ENCODE data around the gene MRPS18B.

Gene MRPS18B

DNA sequence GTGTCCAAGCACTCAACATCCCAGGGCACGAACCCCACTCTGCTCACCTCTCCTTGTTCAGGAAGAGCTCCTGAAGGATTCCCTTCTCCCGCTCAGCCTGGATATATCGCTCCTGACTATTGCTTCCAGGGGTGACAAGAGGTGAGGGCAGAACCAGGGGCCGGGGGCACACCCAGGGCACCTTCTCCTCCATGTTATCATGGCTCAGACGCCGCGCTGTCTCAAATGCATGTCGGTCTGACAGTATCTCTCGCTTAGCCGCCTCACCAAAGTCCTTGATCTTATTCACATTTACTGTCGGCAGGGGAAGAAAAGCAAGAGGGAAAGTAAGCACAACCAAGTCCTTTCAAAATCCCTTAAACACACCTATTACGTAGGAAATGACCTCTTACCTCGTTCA lies 13.7 kb upstream of the MRPS18B start:
- H3K27me3 ChIP-seq: no peaks in the 10 kb centered on the region
- peaks cover 8 to 17% of the 10 kb centered on the region in 2 experiments for H3K4me1 ChIP-seq (ENCODE audit: control insufficient read depth in 1 of 2, insufficient read depth in 1 of 2, low read depth in 1 of 2, low read length in 1 of 2)
- H3K27ac ChIP-seq: no peak overlapping the region
- TF ChIP-seq, protein P1, sequence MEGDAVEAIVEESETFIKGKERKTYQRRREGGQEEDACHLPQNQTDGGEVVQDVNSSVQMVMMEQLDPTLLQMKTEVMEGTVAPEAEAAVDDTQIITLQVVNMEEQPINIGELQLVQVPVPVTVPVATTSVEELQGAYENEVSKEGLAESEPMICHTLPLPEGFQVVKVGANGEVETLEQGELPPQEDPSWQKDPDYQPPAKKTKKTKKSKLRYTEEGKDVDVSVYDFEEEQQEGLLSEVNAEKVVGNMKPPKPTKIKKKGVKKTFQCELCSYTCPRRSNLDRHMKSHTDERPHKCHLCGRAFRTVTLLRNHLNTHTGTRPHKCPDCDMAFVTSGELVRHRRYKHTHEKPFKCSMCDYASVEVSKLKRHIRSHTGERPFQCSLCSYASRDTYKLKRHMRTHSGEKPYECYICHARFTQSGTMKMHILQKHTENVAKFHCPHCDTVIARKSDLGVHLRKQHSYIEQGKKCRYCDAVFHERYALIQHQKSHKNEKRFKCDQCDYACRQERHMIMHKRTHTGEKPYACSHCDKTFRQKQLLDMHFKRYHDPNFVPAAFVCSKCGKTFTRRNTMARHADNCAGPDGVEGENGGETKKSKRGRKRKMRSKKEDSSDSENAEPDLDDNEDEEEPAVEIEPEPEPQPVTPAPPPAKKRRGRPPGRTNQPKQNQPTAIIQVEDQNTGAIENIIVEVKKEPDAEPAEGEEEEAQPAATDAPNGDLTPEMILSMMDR (IDR thresholded peaks at IDR 0.05): no peak
- peaks cover 97% of the 10 kb centered on the region for H3K36me3 ChIP-seq
- no peaks in the 10 kb centered on the region for H3K9me3 ChIP-seq
- H3K4me3 ChIP-seq (ENCODE audit: low read depth in 1 of 2, low read length in 1 of 2): no peak overlapping the region

DNA sequence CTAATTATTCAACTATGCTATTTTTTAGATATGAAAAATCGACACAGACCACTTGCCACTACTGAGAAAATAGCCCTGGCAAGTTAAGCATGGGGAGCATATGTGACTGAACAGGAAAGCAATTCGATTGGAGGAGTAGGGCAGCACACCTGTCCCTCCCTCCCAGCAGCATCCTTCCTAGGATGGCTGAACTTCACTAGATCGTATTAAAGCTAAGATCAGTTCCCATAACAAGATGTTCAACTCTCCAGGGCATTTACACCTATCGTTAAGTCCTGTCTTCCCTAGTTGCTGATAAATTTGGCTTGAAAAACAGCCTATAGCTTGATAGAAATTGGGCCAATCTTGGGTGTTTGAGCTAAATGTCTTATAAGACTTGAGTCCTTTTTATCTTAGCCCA lies 7.6 kb upstream of the MRPS18B start:
- Histone ChIP-seq H3K36me3 (peaks cover 48% of the 10 kb centered on the region), H3K4me1 (ENCODE audit: control insufficient read depth in 1 of 2, insufficient read depth in 1 of 2, low read depth in 1 of 2, low read length in 1 of 2) (peaks cover 43 to 44% of the 10 kb centered on the region in 2 experiments), H3K4me3 (ENCODE audit: low read depth in 1 of 2, low read length in 1 of 2) (no peak overlapping the region), H3K9me3 (no peaks in the 10 kb centered on the region), H3K27me3 (no peaks in the 10 kb centered on the region), H3K27ac (peak overlapping the region; percentile 19)
- TF ChIP-seq, protein P1 (IDR thresholded peaks at IDR 0.05): no peak

DNA sequence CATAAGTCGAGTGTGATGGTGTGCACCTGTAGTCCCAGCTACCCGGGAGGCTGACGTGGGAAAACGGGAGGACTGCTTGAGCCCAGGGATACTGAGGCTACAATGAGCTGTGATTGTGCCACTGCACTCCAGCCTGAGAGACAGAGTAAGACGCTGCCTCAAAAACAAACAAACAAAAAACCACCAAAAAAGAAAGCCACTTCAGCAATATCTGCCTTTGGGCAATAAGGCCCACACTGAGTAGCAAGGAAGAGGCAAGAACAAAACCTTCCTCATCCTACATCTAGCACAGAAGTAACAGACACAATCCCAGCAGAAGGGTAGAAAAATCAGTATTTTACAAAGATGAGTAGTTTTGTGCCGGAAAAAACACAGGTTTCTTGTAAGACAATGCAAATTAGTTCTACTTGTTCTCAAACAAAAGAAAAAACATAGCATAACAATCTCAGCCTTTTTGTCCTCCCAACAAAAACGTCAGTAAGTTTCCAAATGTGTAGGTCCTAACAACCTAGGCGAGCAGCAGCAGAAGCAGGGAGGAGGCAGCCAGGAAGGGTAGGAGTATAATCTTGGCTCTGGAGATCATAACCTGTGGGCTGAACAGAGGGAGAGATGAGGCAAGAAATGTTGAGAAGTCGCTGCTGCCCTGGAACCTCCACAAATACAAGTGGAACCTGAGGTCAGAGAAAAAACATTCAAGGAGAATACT lies 6.3 kb upstream of the MRPS18B start:
- TF ChIP-seq, protein P1 (IDR thresholded peaks at IDR 0.05): no peak
- H3K4me1 ChIP-seq (ENCODE audit: control insufficient read depth in 1 of 2, insufficient read depth in 1 of 2, low read depth in 1 of 2, low read length in 1 of 2): peaks cover 42 to 45% of the 10 kb centered on the region in 2 experiments
- no peaks in the 10 kb centered on the region for H3K27me3 ChIP-seq
- peak overlapping the region; percentile 98 for H3K27ac ChIP-seq
- no peaks in the 10 kb centered on the region for H3K9me3 ChIP-seq
- no peak overlapping the region for H3K4me3 ChIP-seq (ENCODE audit: low read depth in 1 of 2, low read length in 1 of 2)
- H3K36me3 ChIP-seq: peaks cover 42% of the 10 kb centered on the region

DNA sequence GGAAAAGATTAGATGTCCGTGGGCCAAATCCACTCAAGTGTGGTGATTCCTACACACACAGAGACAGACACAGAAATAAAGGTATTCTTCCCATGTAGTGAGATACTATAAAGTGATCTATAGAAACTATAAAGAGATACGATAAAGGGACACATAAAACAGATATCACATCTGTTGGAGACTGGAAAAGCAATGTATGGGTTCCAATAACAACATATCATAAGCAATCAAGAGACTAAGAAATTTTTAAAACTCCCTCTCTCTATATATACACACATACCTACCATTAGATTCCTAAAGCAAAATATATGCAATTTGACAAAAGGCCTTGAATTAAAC lies 5.8 kb upstream of the MRPS18B start:
- Histone ChIP-seq H3K27me3 (no peaks in the 10 kb centered on the region), H3K4me1 (ENCODE audit: control insufficient read depth in 1 of 2, insufficient read depth in 1 of 2, low read depth in 1 of 2, low read length in 1 of 2) (peaks cover 37 to 40% of the 10 kb centered on the region in 2 experiments), H3K36me3 (peaks cover 42% of the 10 kb centered on the region), H3K27ac (peak overlapping the region; percentile 98), H3K4me3 (ENCODE audit: low read depth in 1 of 2, low read length in 1 of 2) (no peak overlapping the region), H3K9me3 (no peaks in the 10 kb centered on the region)
- TF ChIP-seq, protein P1 (IDR thresholded peaks at IDR 0.05): no peak

DNA sequence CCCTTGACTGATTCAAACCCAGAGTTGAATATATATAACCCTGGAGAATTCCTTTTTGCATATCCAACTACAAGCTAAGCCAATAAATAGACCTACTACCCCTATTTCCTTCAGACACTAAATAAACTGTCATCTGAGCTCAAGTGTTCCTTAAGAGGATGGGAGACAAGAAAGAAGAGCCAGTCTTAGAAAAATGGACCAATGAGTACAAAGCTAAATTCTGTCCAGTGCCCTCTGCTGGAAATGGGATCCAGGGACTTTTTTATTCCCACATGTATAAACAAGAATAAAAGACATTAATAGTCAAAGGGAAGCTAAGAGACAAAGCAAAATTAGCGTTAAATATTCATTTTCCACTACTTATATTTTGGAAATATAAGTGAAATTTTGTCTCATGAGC lies 5.4 kb upstream of the MRPS18B start:
- Histone ChIP-seq H3K27ac (peak overlapping the region; percentile 98), H3K36me3 (peaks cover 41% of the 10 kb centered on the region), H3K27me3 (no peaks in the 10 kb centered on the region), H3K4me1 (ENCODE audit: control insufficient read depth in 1 of 2, insufficient read depth in 1 of 2, low read depth in 1 of 2, low read length in 1 of 2) (peaks cover 35 to 36% of the 10 kb centered on the region in 2 experiments), H3K4me3 (ENCODE audit: low read depth in 1 of 2, low read length in 1 of 2) (no peak overlapping the region), H3K9me3 (no peaks in the 10 kb centered on the region)
- TF ChIP-seq, protein P1 (IDR thresholded peaks at IDR 0.05): no peak
